H9 (cell line): ENCODE results near the gene METTL25B. TPM values are rescaled to one million over a fixed set of nuclear protein-coding genes. Genes with fewer than 3 reads are reported as not detected.

ENCODE experiments used
- DNase-seq: peaks from one replicate; pipeline ENCODE4 v3.0.0-alpha.2; 2017
- H2AFZ ChIP-seq: one replicate; pipeline ENCODE4 v1.6.1; 2013; ENCODE audit warnings: mild to moderate bottlenecking, low read length, control low read depth, moderate library complexity
- H2AK5ac ChIP-seq: 2 replicates; pipeline ENCODE4 v1.6.1; 2013; ENCODE audit warnings: low read length, control low read depth, mixed read lengths; ENCODE audit not compliant: insufficient read length
- H2BK120ac ChIP-seq: one replicate; pipeline ENCODE4 v1.6.1; 2013; ENCODE audit warnings: low read depth, mild to moderate bottlenecking, low read length, control low read depth, inconsistent platforms; ENCODE audit not compliant: poor library complexity, severe bottlenecking
- H2BK12ac ChIP-seq: 2 replicates; pipeline ENCODE4 v1.6.1; 2013; ENCODE audit warnings: low read length, control low read depth, mixed read lengths, low read depth; ENCODE audit not compliant: insufficient read length
- H2BK15ac ChIP-seq: 2 replicates; pipeline ENCODE4 v1.6.1; 2013; ENCODE audit warnings: low read depth, low read length, control low read depth
- H2BK20ac ChIP-seq: one replicate; pipeline ENCODE4 v1.6.1; 2013; ENCODE audit warnings: low read depth, mild to moderate bottlenecking, low read length, control low read depth, inconsistent platforms; ENCODE audit not compliant: poor library complexity, severe bottlenecking
- H2BK5ac ChIP-seq: 2 replicates; pipeline ENCODE4 v1.6.1; 2013; ENCODE audit warnings: low read length, control low read depth, mixed read lengths; ENCODE audit not compliant: insufficient read length
- H3K14ac ChIP-seq: 2 replicates; pipeline ENCODE4 v1.6.1; 2013; ENCODE audit warnings: low read length, control low read depth; ENCODE audit not compliant: insufficient read depth
- H3K18ac ChIP-seq: 2 replicates; pipeline ENCODE4 v1.6.1; 2013; ENCODE audit warnings: low read depth, mild to moderate bottlenecking, mixed read lengths, low read length, control low read depth; ENCODE audit not compliant: insufficient read length
- H3K23ac ChIP-seq: 2 replicates; pipeline ENCODE4 v1.6.1; 2013; ENCODE audit warnings: low read length, control low read depth, mixed read lengths, low read depth; ENCODE audit not compliant: insufficient read length
- H3K23me2 ChIP-seq: 2 replicates; pipeline ENCODE4 v1.6.1; 2013; ENCODE audit warnings: low read depth, mild to moderate bottlenecking, mixed read lengths, low read length, control low read depth; ENCODE audit not compliant: insufficient read length, poor library complexity, severe bottlenecking
- H3K27ac ChIP-seq: 2 replicates; pipeline ENCODE4 v1.5.1; 2013; ENCODE audit warnings: low read length, control low read depth, mixed read lengths, low read depth; ENCODE audit not compliant: insufficient read length
- H3K27me3 ChIP-seq: 2 replicates; pipeline ENCODE4 v1.6.1; 2013; ENCODE audit warnings: low read length, control low read depth, inconsistent platforms; ENCODE audit not compliant: insufficient read depth
- H3K4ac ChIP-seq: 2 replicates; pipeline ENCODE4 v1.6.1; 2013; ENCODE audit warnings: low read depth, mild to moderate bottlenecking, control low read depth, inconsistent platforms, low read length, moderate library complexity
- H3K4me1 ChIP-seq: 2 replicates; pipeline ENCODE4 v1.6.1; 2013; ENCODE audit warnings: low read length, control low read depth, inconsistent platforms; ENCODE audit not compliant: insufficient read depth
- H3K4me2 ChIP-seq: 2 replicates; pipeline ENCODE4 v1.6.1; 2013; ENCODE audit warnings: low read length, control low read depth, mixed read lengths; ENCODE audit not compliant: insufficient read length, insufficient read depth
- H3K56ac ChIP-seq: 2 replicates; pipeline ENCODE4 v1.6.1; 2013; ENCODE audit warnings: low read depth, mild to moderate bottlenecking, mixed read lengths, low read length, control low read depth; ENCODE audit not compliant: insufficient read length
- H3K79me1 ChIP-seq: 2 replicates; pipeline ENCODE4 v1.6.1; 2013; ENCODE audit warnings: low read depth, mild to moderate bottlenecking, moderate library complexity, low read length, control low read depth, inconsistent platforms; ENCODE audit not compliant: insufficient read depth, poor library complexity, severe bottlenecking
- H3K79me2 ChIP-seq: 2 replicates; pipeline ENCODE4 v1.6.1; 2013; ENCODE audit warnings: low read length, control low read depth, inconsistent platforms; ENCODE audit not compliant: insufficient read depth
- H3K9ac ChIP-seq: 2 replicates; pipeline ENCODE4 v1.6.1; 2013; ENCODE audit warnings: low read length, control low read depth, mixed read lengths; ENCODE audit not compliant: insufficient read length; ENCODE audit errors: extremely low read depth
- H3K9me3 ChIP-seq: one replicate; pipeline ENCODE4 v1.6.1; 2013; ENCODE audit warnings: low read depth, low read length, inconsistent platforms; ENCODE audit not compliant: control insufficient read depth
- H3T11ph ChIP-seq: one replicate; pipeline ENCODE4 v1.6.1; 2013; ENCODE audit warnings: mild to moderate bottlenecking, low read length, control low read depth, inconsistent platforms
- H4K20me1 ChIP-seq: one replicate; pipeline ENCODE4 v1.6.1; 2013; ENCODE audit not compliant: control insufficient read depth, insufficient read length, insufficient read depth
- H4K5ac ChIP-seq: 2 replicates; pipeline ENCODE4 v1.6.1; 2013; ENCODE audit warnings: low read depth, mild to moderate bottlenecking, mixed read lengths, low read length, control low read depth; ENCODE audit not compliant: insufficient read length
- H4K8ac ChIP-seq: replicated peaks from 2 replicates; pipeline ENCODE4 v1.6.1; 2013; ENCODE audit warnings: low read length, control low read depth, mixed read lengths, low read depth; ENCODE audit not compliant: insufficient read length
- H4K91ac ChIP-seq: 2 replicates; pipeline ENCODE4 v1.6.1; 2013; ENCODE audit warnings: low read depth, mild to moderate bottlenecking, moderate library complexity, mixed read lengths, low read length, control low read depth; ENCODE audit not compliant: insufficient read length
- H3K27ac Mint-ChIP-seq, 3 experiments: 2 replicates in 2 of 3; 3 replicates in 1 of 3; pipeline ENCODE4 v1.8.0; 2020 to 2021; ENCODE audit warnings: mixed read lengths in 3 of 3, mild to moderate bottlenecking in 1 of 3, moderate library complexity in 1 of 3
- H3K27me3 Mint-ChIP-seq: 2 replicates; pipeline ENCODE4 v1.8.0; 2021; ENCODE audit warnings: low read depth, mild to moderate bottlenecking, moderate library complexity, mixed read lengths
- H3K36me3 Mint-ChIP-seq, 3 experiments: 2 replicates in 2 of 3; 3 replicates in 1 of 3; pipeline ENCODE4 v1.8.0; 2020 to 2021; ENCODE audit warnings: low read depth in 3 of 3, mixed read lengths in 3 of 3; ENCODE audit not compliant: insufficient read depth in 1 of 3
- H3K4me1 Mint-ChIP-seq, 2 experiments: 2 replicates each; pipeline ENCODE4 v1.8.0; 2020; ENCODE audit warnings: mixed read lengths in 2 of 2
- H3K4me3 Mint-ChIP-seq, 2 experiments: 2 replicates in 1 of 2; 3 replicates in 1 of 2; pipeline ENCODE4 v1.8.0; 2020 to 2021; ENCODE audit warnings: mild to moderate bottlenecking in 2 of 2, mixed read lengths in 2 of 2, moderate library complexity in 1 of 2
- H3K9me3 Mint-ChIP-seq, 2 experiments: 2 replicates in 1 of 2; 3 replicates in 1 of 2; pipeline ENCODE4 v1.8.0; 2020; ENCODE audit warnings: mild to moderate bottlenecking in 2 of 2, mixed read lengths in 2 of 2, moderate library complexity in 1 of 2
- WGBS: extraction: QIAGEN DNeasy Blood & Tissue Kit; methylation state at CpG from one replicate; pipeline ENCODE4 v1.1.7; 2013; ENCODE audit warnings: missing lambda C conversion rate, low lambda C conversion rate, mixed read lengths; ENCODE audit not compliant: insufficient read length; ENCODE audit errors: extremely low coverage; 5-methylcytosine and 5-hydroxymethylcytosine counted together
- total RNA-seq: library from RNA; stranded (reverse); gene quantifications from 2 replicates; pipeline ENCODE4 v1.2.1, GENCODE V29; 2021
- TF ChIP-seq, protein P1 (sequence below): fragments of 200-600 bp; sonication (generic); conservative IDR thresholded peaks from 3 replicates; pipeline ENCODE4 v1.8.0; 2021; ENCODE audit warnings: antibody characterized with exemption, mild to moderate bottlenecking

The METTL25B gene
- total RNA-seq, 1 experiment from 2014 or later = 26.2 TPM

DNA sequence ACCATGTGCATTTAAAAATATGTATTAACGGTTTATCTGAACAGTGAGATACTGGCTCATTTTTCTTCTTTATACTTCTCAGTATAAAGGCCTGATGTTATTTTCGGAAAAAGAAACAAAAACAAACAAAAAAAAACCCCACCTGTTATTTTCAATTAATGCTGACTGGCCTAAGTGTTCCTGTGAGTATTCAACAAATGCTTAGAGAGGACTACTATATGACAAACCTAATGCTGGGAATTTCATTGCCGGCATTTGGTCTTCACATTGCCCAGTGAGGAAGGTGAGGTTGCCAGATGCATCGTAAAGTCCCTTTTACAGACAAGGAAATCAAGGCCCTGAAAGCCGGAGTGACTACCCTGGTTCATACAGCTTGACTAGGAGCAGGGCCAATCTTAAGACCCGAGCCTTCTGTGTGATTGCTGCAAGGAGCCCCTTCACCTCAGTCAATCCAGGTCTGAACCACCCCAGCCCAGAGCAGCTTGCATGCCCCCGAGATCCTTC lies 12.0 kb downstream of the METTL25B start:
- Histone ChIP-seq H3K56ac (no peak overlapping the region), H3K4ac (no peak overlapping the region), H4K91ac (no peak overlapping the region), H3K79me2 (no peaks in the 10 kb centered on the region; the same call in 1 of the 2 replicates), H2AFZ (no peak overlapping the region), H2AK5ac (no peak overlapping the region), H3K14ac (peak overlapping the region; percentile 13), H2BK12ac (no peak overlapping the region), H4K8ac (no peak overlapping the region), H3K4me2 (peak overlapping the region; percentile 90), H4K20me1 (no peaks in the 10 kb centered on the region), H2BK15ac (no peak overlapping the region), H3K79me1 (no peaks in the 10 kb centered on the region), H2BK20ac (no peak overlapping the region), H3K27me3 (no peaks in the 10 kb centered on the region), H4K5ac (no peak overlapping the region), H3K18ac (peak overlapping the region; percentile 29), H3K9me3 (no peaks in the 10 kb centered on the region), H2BK120ac (no peak overlapping the region), H3T11ph (no peak overlapping the region), H3K23ac (no peak overlapping the region), H3K23me2 (peaks cover 5% of the 10 kb centered on the region), H3K4me1 (no peaks in the 10 kb centered on the region), H2BK5ac (no peak overlapping the region), H3K9ac (peak overlapping the region; percentile 87), H3K27ac (peak overlapping the region; percentile 18)
- H3K4me3 Mint-ChIP-seq = peak overlapping the region; percentile 85 to 92
- H3K36me3 Mint-ChIP-seq = peaks cover 21 to 48% (median 37%) of the 10 kb centered on the region in 3 experiments; a peak in 6 of 7 replicates
- H3K27me3 Mint-ChIP-seq = no peaks in the 10 kb centered on the region
- TF ChIP-seq, protein P1, sequence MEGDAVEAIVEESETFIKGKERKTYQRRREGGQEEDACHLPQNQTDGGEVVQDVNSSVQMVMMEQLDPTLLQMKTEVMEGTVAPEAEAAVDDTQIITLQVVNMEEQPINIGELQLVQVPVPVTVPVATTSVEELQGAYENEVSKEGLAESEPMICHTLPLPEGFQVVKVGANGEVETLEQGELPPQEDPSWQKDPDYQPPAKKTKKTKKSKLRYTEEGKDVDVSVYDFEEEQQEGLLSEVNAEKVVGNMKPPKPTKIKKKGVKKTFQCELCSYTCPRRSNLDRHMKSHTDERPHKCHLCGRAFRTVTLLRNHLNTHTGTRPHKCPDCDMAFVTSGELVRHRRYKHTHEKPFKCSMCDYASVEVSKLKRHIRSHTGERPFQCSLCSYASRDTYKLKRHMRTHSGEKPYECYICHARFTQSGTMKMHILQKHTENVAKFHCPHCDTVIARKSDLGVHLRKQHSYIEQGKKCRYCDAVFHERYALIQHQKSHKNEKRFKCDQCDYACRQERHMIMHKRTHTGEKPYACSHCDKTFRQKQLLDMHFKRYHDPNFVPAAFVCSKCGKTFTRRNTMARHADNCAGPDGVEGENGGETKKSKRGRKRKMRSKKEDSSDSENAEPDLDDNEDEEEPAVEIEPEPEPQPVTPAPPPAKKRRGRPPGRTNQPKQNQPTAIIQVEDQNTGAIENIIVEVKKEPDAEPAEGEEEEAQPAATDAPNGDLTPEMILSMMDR = no peak
- H3K9me3 Mint-ChIP-seq = no peaks in the 10 kb centered on the region; a peak in 1 of 5 replicates
- WGBS = no CpG with 5 or more reads among the region's 7 CpGs
- peaks cover 18 to 27% of the 10 kb centered on the region in 2 experiments for H3K4me1 Mint-ChIP-seq
- H3K27ac Mint-ChIP-seq = peak overlapping the region; percentile 93 to 99 (median 98)
- no peak for DNase-seq
